Measurements from ENCODE around the gene ABCC4. TPM values are rescaled to one million over a fixed set of nuclear protein-coding genes. Genes with fewer than 3 reads are reported as not detected.

The ABCC4 gene
- total and polyA plus RNA-seq, 2 donors from 2014 or later: 11.3 to 52.4 TPM

DNA sequence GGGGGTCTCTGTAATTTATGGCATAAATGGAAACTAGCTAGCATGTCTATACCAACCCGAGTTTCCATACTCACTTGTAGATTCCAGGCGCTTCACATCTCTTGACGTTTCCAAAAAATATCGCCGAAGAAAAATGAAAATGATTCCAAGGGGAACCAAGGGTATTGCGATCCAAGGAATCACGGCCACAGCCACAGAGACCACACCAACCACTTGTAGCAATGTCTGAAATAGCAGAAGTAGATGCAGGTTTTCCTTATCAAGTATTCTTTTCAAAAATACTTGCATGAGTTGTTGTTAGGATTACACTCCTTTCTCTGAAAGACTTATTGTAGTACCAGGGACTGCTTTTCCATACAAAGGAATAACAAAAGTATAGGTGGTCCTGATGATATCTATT, 218.2 kb downstream of the ABCC4 start:
- no peak for TF ChIP-seq CTCF (IDR thresholded peaks at IDR 0.05; ENCODE audit: borderline replicate concordance, extremely low read depth, insufficient read depth)
- Histone ChIP-seq H3K4me3 (ENCODE audit: low read length in 3 of 3) (no peak overlapping the region), H3K27ac (ENCODE audit: low read depth in 2 of 2, low read length in 2 of 2) (no peak overlapping the region), H3K27me3 (ENCODE audit: control insufficient read depth, insufficient read depth, low read length) (no peaks in the 10 kb centered on the region), H3K9ac (ENCODE audit: low read length in 3 of 3) (no peak overlapping the region), H3K36me3 (ENCODE audit: control insufficient read depth in 2 of 3, insufficient read depth in 3 of 3, low read length in 3 of 3) (no peaks in the 10 kb centered on the region), H3K4me1 (ENCODE audit: control insufficient read depth in 2 of 3, insufficient read depth in 2 of 3, low read depth in 1 of 3, low read length in 3 of 3) (no peaks in the 10 kb centered on the region), H3K9me3 (ENCODE audit: control insufficient read depth in 2 of 3, insufficient read depth in 1 of 3, low read length in 3 of 3) (no peaks in the 10 kb centered on the region)
- DNase-seq (no peak), FAIRE-seq (no peak)
- intact Hi-C loops (cut with DNase I): no loop called here

GRCh38 chr13:95075506-95075905, 225.7 kb downstream of the ABCC4 start:
- no peak for DNase-seq
- Histone ChIP-seq H3K4me1 (ENCODE audit: control insufficient read depth in 2 of 3, insufficient read depth in 2 of 3, low read depth in 1 of 3, low read length in 3 of 3) (no peaks in the 10 kb centered on the region), H3K9ac (ENCODE audit: low read length in 3 of 3) (no peak overlapping the region), H3K27ac (ENCODE audit: low read depth in 2 of 2, low read length in 2 of 2) (no peak overlapping the region), H3K4me3 (ENCODE audit: low read length in 3 of 3) (no peak overlapping the region), H3K9me3 (ENCODE audit: control insufficient read depth in 2 of 3, insufficient read depth in 1 of 3, low read length in 3 of 3) (no peaks in the 10 kb centered on the region), H3K36me3 (ENCODE audit: control insufficient read depth in 2 of 3, insufficient read depth in 3 of 3, low read length in 3 of 3) (peaks cover 3 to 5% (median 4%) of the 10 kb centered on the region in 3 donors), H3K27me3 (ENCODE audit: control insufficient read depth, insufficient read depth, low read length) (no peaks in the 10 kb centered on the region)
- TF ChIP-seq CTCF (IDR thresholded peaks at IDR 0.05; ENCODE audit: borderline replicate concordance, extremely low read depth, insufficient read depth): no peak
- intact Hi-C loops (cut with DNase I): no loop called here
- FAIRE-seq: no peak

- Histone ChIP-seq H3K4me1 (ENCODE audit: control insufficient read depth in 2 of 3, insufficient read depth in 2 of 3, low read depth in 1 of 3, low read length in 3 of 3) (no peaks in the 10 kb centered on the region), H3K27ac (ENCODE audit: low read depth in 2 of 2, low read length in 2 of 2) (no peak overlapping the region), H3K27me3 (ENCODE audit: control insufficient read depth, insufficient read depth, low read length) (no peaks in the 10 kb centered on the region), H3K9ac (ENCODE audit: low read length in 3 of 3) (no peak overlapping the region), H3K9me3 (ENCODE audit: control insufficient read depth in 2 of 3, insufficient read depth in 1 of 3, low read length in 3 of 3) (no peaks in the 10 kb centered on the region), H3K36me3 (ENCODE audit: control insufficient read depth in 2 of 3, insufficient read depth in 3 of 3, low read length in 3 of 3) (peaks cover 3 to 7% (median 4%) of the 10 kb centered on the region in 3 donors), H3K4me3 (ENCODE audit: low read length in 3 of 3) (no peak overlapping the region)
- intact Hi-C loops (cut with DNase I): no loop called here
- TF ChIP-seq CTCF (IDR thresholded peaks at IDR 0.05; ENCODE audit: borderline replicate concordance, extremely low read depth, insufficient read depth): no peak
- no peak for FAIRE-seq
- no peak for DNase-seq
Measured at GRCh38 chr13:95074820-95075219, 226.4 kb downstream of the ABCC4 start.

DNA sequence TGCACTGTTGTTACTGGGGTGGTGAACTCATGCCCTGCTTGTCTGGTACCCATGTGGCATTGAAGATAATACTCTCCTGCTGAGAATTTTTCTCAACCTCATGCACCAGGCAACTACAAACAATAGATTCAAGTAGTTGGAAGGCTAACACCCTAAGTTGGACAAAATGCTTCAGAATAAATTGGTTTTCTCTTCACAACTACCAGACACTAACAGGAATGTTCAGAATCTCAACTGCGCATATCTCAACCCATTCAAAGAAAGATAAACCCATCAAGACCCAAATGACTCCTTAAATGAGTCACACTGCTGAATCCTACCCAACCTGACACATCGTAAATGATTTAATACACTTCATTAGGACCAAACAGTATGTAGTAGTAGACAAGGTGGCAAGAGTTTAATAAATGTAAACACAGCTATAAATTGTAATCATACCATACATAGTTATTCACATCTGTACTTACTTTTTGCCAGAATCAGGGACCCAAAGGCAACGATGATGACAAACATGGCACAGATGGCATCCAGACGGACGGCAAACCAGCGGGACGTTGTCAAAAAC, 227.4 kb downstream of the ABCC4 start:
- no peak for FAIRE-seq
- Histone ChIP-seq H3K4me3 (ENCODE audit: low read length in 3 of 3) (no peak overlapping the region), H3K4me1 (ENCODE audit: control insufficient read depth in 2 of 3, insufficient read depth in 2 of 3, low read depth in 1 of 3, low read length in 3 of 3) (no peaks in the 10 kb centered on the region), H3K9me3 (ENCODE audit: control insufficient read depth in 2 of 3, insufficient read depth in 1 of 3, low read length in 3 of 3) (no peaks in the 10 kb centered on the region), H3K36me3 (ENCODE audit: control insufficient read depth in 2 of 3, insufficient read depth in 3 of 3, low read length in 3 of 3) (peaks cover 3 to 7% (median 4%) of the 10 kb centered on the region in 3 donors), H3K9ac (ENCODE audit: low read length in 3 of 3) (no peak overlapping the region), H3K27ac (ENCODE audit: low read depth in 2 of 2, low read length in 2 of 2) (no peak overlapping the region), H3K27me3 (ENCODE audit: control insufficient read depth, insufficient read depth, low read length) (no peaks in the 10 kb centered on the region)
- no peak for TF ChIP-seq CTCF (IDR thresholded peaks at IDR 0.05; ENCODE audit: borderline replicate concordance, extremely low read depth, insufficient read depth)
- no peak for DNase-seq
- intact Hi-C loops (cut with DNase I): no loop called here

Measured in kidney (tissue), 14 donors.